ENCODE results near the gene AFAP1.
A peak's percentile ranks its signal among the peaks of the same experiment; 100 is the strongest.

Gene AFAP1

DNA sequence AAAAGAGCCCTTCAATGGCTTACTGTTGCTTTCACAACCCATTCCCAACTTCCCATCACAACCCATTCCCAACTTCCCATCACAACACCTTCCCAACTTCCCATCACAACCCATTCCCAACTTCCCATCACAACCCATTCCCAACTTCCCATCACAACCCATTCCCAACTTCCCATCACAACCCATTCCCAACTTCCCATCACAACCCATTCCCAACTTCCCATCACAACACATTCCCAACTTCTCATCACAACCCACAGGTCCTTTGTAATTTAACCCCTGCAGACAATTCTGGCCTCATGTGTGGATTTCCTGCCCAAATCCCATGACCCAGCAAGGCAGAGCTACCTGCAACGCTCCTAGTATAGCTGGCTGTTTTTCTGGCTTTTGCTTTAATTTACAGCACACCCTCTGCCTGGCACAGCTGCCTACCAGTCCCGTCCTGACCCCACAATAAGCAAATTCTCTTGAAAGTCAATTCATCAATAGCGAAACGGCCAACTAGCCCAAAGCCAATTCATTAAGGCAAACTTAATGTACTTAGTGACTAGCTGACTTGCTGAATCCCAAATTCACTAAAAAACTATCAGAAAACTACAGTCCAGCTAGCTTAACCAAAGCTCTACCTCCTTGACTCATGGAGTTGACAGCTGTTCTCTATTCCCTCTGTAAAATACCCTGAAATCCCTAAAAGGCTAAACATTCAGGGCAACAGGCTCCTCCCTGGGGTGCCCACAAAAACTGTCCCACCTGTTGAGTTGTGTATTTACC is 75.6 kb downstream of the AFAP1 start:
- DNase-seq, result no peak

DNA sequence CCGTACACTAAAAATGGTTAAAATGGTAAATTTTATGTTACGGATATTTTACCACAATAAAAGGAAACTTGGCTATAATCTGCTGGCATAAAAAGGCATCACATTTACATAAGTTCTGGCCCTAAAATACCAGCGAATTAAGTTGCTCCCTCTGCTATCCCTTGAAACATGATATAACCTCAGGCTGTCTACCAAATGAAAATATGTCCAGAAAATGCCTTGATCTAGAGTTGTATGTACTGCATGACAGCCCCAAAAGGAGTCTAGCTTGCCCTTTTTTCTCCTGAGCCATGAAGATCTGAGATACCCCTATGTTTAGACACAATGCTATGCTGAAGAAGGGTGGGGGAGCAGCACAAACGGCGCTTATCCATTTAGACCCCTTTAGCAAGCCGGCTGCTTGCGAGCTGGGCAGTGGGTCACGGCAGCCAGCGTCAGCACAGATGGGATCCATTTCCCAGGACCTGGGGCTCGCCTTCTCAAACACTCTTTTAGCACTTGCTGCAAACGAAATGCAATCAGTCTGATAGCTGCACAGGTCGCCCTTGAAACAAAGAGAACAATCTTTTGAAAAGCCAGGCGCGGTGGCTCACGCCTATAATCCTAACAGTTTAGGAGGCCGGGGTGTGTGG is 77.0 kb downstream of the AFAP1 start:
- no peak for DNase-seq

DNA sequence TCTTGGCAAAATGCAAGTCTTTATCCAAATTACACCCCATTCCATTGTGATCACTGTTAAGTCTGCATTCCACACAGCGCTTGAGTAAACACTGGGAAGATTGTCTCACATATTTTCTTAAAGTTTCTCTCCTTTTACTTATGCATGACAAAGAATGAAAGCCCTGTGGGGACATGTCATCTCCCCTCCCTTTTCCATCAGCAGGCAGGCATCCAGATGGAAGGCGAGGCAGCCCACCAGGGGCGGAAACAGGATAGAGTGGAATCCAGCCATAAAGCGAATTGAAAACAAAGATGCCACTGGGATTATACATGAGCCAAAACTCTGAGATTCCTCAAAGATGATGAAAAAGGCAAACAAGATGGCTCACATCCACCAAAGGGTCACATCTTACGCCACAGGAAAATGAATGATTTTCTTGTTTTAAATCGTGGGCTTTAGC is 78.2 kb downstream of the AFAP1 start:
- DNase-seq, result no peak

DNA sequence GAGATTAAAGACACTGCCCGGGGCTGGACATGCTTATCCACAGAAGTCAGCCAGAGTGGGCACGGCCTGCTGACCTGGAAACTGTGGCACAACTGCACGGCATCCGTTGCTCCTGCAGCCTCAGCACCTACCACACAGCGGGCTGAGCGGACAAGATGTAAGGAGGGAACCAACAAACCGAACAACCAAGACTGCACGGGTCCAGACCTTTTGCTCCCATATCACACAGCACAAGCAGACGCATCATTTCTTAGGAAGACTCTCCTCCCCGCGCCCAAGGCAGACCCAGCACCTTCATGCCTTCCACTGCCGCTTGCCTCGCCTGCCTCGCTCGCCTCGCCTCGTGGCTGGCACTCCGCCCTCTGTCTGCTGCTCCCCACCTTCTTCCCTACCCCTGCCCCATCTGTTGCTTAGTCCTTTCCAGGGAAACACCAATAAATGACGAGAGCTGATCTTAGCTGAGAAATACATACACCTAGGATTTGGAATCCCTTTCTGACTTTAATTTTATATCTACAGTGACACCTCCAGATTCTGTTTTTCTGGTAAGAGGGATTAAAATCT is 79.0 kb downstream of the AFAP1 start:
- DNase-seq, result no peak

DNA sequence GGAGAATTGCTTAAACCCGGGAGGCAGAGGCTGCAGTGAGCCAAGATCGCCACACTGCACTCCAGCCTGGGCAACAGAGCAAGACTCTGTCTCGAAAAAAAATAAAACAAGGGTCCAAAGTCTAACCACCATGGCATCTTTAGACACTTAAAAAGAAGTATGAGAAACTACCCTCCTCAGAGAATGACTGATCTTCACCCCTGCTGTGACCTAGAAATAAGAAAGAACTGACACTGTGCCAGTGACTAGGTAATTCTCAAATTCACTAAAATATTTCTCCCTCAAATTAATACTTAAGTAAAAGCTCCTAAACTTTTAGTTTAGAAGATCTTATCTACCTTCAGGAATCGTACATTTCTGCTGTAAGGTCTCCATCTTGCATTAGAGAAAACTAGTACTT is 80.3 kb downstream of the AFAP1 start:
- no peak for DNase-seq

DNA sequence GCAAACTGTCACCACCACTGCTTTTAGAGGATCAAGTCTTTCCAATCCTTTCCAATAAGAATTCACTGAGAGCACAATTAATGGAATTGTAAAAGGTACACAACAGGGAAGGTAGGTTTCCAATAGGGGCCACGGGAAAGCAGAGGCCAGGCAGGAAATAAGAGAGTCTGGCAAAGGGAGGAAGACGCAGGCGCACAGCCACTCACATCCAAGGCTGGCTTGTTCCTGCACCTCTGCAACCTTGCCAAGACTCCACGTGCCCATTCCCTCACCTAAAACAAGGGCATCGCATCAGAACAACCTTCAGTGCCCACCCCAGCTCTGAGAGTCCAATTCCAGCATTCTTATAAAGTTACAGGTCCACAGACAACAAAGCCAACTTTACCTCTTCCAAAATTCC is 81.2 kb downstream of the AFAP1 start:
- no peak for DNase-seq

DNA sequence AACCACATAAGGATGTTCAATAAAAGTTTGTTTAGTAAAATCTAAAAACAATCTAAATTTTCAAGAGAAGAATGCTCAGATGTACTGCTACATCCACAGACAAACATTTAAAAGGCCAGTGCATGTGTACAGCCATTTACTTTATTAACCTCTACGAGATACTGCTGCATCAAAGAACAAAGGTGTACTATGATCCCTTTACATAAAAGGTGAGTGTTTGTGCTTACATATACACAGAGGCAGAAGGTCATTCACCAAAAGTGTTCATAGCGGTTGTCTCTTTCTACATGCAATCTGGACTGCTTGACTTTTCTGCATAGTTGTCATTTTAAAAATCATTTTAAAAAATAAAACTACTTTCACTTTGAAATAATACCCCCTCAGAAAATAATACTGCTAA is 81.7 kb downstream of the AFAP1 start:
- DNase-seq, result no peak

DNA sequence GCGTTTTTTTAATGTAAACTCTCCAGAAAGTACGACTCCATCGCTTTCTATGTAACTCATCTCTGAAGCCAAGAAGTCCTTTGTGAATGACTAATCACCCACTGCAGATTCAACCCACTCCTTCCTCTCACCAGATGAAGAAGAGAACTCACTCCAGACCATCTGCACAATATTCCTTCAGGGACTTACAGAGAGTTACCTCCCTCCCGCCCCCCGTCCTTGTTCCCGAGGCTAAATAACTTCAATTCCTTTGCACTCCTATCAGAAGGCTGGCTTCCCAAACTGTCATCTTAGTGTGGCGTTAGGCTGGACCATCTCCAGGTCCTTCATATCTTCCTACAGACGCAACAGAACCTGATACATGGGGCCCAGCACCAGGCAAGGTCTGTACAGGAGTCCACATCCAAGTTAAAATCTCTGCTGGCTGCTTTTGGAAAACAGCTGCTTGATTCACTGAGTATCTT is 82.4 kb downstream of the AFAP1 start:
- DNase-seq, result no peak

DNA sequence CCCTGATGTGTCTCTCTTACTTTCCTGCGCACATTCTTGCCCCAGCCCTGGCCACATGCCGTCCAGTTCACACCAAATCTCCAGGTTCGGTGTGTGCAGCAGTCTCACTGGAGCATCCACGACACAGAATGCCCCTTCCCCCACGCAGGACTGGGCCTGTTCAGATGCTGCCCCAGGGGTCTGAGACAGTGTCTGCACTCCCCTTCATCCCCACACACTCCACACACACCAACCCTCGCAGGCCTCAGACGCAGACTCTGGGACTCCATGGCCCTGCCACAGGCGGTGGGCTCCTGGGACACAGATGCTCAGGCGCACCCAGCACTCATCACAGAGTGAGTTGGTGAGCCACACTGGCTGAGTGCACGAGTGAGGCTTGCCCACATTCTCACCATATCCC is 83.9 kb downstream of the AFAP1 start:
- DNase-seq, result no peak

DNA sequence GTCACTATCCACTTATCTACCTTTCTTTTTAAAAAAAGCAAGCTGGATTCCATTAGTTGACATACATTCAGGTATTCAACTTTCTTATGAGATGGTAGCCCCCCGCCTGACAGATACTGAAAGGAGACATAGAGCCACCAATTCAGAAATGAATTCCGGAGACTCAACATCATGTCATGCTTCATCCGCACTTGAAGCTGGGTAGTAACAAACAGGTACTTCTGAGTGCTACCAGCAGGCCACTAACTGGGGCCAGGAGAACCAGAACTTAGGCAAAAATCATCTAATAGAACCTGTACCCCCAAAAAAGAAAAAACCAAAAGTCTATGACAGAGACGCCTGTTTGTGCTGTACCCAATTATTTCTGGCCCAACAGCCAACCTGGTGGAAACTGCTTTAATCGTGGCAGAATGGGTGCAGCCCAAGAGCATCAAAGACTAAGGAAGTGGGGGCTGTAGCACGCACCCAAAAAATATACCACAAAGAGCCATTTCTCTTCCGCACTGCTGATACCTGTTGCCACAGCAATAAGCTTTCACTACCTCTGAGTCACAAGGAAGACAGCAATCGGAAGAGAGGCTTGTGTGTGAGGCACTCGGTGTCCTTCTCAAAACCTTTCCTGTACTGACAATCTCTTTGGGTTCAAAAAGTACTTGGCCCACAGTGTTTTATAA is 84.8 kb downstream of the AFAP1 start:
- DNase-seq, result no peak

DNA sequence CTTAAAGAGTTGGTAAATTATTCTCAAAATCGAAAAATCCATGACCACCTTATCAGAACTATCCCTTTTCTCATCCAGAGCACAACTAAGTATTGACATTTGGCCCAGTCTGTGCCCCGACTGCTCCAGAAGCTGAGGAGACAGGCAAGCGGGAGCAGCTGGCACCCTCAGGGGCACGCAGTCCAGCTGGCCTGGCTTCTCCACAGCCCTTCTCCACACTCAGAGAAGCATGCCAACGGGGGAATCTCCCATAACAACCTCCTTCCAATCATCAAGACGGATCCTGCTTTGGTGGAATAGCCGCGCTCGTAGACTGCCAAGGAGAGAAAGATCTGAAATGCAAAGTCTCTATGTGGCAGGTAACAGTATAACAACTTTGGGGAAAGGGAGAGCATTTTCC is 85.4 kb downstream of the AFAP1 start:
- DNase-seq, result no peak

DNA sequence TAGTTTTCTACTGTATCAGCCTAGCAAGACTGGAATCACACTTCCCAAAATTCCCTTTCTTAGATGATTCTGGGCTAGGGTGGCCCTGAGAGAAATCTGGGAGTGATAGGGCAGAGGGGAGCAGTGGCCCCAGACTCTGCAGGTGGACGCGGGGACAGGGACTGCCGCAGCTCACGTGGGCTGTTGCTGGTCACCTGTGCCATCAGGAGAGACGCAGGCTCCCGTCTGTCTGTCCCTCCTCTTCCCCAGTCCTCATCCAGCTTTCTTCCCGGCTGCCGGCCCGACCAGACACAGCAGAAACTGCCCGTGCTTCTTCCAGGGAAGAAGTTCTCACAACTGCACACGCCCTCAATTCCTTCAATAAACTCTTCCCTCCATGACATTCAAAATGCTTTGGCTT is 86.4 kb downstream of the AFAP1 start:
- DNase-seq, result no peak

DNA sequence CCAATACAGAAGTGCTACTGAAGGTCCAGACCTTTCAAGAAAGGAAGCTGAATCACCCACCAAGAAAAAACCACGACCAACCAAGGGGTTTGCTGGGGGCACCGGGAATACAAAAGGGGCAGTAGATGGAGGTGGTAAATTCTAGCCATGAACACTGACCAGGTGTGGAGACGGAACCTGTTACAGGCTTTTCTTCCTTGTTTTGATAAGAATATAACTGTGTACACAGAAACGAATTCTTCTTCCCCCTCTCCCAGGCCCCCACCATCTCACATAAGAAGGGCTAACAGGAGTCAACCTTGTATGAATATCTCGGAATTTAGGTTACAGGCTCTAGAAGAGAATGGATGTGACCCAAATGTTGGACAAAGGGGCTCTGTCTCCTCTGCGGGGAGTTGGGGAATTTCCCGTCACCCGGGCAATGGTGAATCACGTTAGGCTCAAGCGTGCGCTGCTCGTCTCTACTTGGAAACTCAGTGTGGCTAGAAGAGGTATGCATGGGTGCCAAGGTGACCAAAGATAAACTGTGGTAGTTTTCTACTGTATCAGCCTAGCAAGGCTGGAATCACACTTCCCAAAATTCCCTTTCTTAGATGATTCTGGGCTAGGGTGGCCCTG is 87.0 kb downstream of the AFAP1 start:
- DNase-seq, result no peak

DNA sequence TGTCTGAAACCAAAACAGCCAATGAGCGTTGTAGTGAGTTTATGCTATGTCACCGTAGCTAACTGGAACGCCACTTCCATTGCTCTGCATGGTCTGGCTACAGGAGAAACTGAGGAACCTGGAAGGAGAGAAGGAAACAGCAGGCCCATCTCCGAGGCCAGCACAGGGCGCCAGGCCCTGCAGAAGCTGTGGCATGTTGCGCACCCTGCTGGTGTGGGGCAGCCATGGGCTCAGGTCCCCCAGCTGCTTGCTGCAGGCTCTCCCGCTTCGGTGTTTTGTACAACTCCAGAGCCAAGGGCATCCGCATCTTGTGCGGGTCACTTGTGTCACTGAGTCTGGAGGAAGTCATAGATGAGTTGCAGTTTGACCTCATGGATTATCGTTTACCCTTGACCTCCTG is 89.2 kb downstream of the AFAP1 start:
- DNase-seq, result no peak

DNA sequence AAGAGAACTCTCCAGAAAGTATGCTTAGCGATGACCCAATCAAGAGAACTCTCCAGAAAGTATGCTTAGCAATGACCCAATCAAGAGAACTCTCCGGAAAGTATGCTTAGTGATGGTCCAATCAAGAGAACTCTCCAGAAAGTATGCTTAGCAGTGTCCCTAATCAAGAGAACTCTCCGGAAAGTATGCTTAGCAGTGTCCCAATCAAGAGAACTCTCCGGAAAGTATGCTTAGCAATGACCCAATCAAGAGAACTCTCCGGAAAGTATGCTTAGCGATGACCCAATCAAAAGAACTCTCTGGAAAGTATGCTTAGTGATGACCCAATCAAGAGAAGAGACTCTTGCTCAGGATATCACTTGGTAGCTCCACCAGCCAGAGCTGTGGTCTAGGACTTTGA is 92.5 kb downstream of the AFAP1 start:
- no peak for DNase-seq

DNA sequence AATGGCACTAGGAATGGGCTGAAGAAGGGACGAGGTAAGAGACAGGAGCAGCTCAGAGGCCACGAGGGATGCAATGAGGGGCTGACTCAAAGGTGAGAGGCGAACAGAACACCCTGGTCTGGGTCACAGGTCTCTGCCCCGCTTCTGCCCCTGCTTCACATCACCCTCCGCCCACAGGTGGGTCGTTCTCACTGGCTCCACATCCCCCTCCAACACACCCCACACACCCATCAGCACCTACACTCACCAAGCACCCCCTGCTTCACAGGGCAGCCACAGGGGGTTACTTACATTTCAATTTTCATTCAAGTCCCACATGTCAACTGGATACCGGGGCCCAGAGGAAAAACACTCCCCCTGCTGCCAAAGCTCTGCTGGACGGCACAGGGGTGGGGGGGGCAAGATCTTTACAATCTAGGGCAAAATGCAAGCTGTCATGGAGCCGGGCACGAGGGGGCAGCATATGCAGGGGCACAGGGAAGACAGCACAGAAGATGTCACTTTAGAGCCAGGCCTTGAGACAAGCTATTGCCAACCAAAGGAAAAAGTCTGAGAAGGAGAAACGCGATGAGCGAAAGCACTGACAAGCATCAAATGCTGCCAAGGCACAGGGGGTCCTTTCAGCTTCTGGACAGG is 94.0 kb downstream of the AFAP1 start:
- no peak for DNase-seq

DNA sequence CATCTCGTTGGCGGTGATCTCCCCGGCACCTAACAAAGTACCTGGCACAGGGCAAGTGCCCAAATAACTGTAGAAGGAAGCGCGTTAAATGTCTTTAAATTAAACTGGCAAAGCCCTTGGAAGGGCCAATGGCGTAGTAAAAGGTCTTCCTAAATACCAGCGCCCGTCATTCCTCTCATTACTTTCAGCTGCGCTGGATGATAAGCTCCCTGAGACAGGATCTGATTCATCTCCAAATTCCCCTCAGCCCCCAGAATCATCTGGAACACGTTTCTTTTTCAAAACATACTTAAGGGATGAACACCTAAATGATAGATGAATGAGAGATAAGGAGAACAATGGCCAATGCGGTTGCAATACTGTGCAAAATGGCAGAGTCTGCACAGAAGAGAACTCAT is 95.1 kb downstream of the AFAP1 start:
- no peak for DNase-seq

DNA sequence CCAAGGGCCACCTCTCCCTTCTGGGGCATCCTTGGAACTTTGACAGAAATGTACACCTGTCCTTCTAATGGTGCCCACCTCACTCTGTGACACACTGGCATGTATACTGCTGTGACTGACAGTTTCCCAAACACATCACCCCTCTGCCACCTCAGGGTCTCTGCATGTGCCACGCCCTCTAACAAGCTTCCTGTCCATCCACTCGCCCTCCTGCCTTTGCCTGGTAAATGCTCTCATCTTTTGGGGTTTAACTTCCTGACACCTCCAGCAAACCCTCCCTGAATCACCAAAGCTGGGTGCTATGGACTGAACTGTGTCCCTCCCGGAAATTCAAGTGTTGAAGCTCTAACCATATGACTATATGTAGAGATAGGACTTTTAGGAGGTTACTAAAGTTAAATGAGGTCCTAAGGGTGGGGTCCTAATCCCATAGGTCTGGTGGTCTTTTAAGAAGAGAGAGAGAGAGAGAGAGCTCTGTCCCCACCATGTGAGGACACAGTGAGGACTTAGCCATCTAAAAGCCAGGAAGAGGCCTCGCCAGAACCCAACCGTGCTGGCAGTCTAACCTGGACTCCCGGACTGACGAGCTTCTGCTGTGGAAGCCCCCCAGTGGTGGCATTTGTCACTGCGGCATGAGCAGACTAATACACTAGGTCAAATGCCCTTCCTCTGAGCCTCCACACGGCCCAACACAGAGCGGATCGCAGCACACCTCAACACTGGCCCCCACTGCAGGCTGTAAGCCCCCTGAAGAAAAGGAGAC is 95.6 kb downstream of the AFAP1 start:
- peak; percentile 38 for DNase-seq

DNA sequence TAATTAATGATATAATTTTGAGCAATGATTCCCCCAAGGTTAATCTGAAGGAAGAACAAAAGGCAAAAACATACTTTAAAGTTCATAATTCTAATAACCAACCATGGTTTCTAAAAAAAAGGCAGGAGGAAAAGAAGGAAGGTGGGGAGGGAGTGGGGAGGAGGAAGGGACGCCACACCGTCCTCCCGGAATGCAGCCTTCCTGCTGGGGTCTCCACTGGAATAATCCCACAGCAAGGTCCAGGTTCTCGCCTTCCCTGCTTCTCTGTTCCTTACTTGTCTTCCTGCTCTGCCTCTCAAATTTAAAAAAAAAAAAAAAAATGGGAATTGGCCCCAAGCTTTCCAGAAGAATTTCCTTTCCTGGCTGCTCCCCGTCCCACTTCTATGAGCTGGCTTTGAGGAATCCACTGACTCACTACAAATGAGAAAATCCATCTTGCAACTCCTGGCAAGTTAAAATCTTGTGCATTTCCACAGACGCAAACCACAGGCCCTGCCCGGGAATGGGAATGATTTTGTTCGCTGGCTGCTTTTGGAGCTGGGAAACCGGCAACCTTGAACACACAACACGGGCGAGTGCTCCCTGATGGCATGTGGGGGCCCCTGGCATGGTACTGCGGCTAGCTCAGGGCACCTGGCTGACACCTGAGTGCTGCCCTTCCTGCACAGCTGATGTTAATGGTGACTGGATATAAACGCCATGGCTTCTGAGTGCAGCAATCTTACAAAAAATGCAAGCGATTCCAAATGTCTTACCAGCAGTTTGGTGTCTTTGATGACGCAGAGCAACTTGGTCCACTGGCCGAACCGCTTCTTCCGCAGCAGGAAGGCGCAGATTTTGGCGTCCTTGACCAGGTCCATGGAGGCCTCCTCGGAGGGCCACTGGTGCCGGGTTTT is 97.0 kb downstream of the AFAP1 start:
- DNase-seq, result no peak

DNA sequence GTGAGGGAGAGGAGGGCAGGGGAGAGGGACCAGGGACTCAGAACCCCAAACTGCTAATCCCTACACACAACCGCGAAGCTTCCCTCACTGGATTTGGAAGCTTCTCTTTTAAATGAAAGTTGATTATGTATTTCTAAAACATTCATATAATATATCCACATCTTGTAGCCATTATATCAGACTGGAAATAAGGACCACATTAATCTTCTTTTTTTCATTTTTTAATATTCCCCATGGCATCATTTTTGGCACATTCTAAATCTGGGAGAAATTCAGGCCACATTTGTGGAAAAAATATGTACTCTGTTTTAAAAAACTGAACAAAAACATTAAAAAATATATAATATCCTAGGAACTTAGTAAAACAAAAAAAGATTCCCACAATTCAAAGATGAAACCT is 97.8 kb downstream of the AFAP1 start:
- DNase-seq, result no peak

DNA sequence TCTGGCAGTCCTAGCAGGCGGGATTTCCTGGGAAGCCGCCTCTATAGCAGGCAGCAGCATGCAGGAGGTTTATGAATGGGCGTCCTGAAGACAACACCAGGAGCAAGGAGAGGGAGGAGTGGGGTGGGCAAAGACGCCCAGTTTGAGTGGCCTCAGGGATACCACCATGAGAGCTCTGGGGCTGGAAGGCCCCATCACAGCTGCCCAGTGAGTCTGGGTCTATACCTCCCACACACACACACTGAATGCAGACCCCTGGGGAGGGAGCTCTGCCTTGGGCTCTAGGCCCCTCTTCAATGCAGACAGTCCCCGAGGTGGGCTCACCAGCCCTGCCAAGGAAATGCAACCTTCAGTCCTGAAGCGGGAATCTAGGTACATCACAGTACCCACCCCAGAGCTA is 98.6 kb downstream of the AFAP1 start:
- no peak for DNase-seq
